GM20000 (cell line): ENCODE data around the gene FTCD.

Experiments used
- DNase-seq: peaks from one replicate; pipeline ENCODE4 v3.0.0; 2012; ENCODE audit warnings: low spot score
- TF ChIP-seq, protein P1 (sequence below): IDR thresholded peaks from 2 replicates; pipeline ENCODE4 v1.5.1; 2012; ENCODE audit warnings: mild to moderate bottlenecking, control low read depth; ENCODE audit errors: extremely low read depth, missing control alignments

FTCD gene

DNA sequence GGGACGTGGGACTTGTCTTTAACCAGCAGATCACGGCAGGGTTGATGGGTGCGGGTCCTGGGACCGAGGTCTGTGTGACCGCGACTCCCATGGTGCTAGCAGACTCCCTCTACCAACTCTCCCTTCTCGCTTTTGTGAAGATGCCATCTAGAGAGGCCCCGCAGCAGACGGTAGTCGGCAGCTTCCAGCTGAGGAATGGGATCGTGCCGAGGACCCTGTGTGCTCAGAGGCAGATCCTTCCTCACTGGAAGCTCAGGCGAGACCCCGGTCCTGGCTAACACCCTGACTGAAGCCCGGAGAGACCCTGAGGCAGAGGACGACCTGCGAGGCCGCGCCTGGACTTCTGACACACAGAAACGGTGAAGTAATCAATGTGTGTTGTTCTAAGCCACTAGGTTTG is 41.4 kb upstream of the FTCD start:
- no peak for DNase-seq

DNA sequence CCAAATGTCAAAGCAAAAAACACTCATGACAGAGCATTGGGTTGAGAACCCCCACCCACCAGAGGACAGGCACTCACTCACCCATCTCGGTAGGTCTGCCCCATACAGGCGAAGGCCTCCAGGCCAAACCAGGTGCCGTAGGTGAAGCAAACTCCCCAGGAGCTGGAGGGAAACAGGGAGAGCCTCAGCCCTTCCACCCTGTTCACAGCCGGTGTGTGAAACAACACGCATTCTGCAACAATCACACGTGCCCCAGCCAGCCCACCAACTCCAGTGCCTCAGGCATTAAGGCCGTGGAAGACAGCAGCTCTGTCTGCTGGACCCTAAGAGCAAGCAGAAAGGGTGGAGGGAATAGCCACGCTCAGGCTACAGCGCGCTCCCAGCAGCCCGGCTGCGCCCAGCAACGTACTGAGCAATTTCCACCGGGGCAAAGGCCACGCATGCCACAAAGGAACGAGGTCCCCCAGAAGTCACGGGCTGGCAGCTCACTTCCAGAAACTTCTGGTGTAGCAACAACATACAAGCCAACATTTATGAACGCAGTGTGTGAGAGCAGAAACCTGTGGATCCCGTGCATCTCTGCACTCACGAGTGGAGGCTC is 40.3 kb upstream of the FTCD start:
- TF ChIP-seq, protein P1, sequence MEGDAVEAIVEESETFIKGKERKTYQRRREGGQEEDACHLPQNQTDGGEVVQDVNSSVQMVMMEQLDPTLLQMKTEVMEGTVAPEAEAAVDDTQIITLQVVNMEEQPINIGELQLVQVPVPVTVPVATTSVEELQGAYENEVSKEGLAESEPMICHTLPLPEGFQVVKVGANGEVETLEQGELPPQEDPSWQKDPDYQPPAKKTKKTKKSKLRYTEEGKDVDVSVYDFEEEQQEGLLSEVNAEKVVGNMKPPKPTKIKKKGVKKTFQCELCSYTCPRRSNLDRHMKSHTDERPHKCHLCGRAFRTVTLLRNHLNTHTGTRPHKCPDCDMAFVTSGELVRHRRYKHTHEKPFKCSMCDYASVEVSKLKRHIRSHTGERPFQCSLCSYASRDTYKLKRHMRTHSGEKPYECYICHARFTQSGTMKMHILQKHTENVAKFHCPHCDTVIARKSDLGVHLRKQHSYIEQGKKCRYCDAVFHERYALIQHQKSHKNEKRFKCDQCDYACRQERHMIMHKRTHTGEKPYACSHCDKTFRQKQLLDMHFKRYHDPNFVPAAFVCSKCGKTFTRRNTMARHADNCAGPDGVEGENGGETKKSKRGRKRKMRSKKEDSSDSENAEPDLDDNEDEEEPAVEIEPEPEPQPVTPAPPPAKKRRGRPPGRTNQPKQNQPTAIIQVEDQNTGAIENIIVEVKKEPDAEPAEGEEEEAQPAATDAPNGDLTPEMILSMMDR = no peak

More for the DNA sequence above, 41.4 kb upstream of the FTCD start:
- TF ChIP-seq, protein P1 = no peak

DNA sequence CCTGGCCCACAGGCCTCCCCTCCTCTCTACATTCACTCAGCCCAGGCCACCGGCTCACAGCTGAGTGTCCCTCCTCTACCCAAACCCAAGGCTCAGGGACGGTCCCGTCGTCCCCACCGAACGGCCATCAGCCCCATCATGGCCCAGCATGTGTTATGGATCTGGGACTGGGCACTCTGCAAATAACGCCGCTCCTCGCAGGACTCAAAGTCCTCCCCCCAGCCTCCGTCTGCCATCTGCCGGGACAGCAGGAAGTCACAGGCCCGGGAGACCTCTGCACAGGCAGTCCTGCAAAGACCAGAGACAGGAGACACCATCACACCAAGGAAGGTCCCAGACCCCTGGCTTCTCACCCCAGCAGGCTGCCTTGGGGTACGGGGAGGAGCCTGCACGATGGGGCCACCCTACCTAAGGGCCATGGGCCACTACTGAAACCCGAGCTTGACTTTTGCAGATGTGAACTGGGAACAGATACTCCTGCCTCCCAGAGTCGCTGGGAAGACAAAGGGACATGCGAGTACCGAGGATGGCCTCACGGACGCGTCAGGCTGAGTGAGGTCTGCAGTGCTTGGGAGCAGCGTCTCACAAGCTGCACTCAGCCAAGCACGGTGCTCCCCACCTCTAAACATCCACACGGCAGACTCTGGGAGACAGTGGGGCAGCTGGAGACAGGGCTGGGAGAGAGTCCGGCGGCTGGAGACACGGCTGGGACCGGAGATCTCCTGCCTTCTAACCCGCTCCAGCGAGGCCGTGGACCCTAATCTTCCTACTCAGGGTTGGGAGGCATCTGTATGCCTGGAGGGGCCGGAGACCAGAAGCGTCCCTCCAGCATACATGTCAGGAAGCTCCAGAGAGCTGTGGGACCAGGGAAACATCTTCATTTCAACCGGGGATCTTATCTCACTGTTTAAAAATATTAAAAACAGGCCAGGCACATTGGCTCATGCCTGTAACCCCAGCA is 39.3 kb upstream of the FTCD start:
- DNase-seq = no peak
- TF ChIP-seq, protein P1 = no peak

More for the DNA sequence above, 40.3 kb upstream of the FTCD start:
- DNase-seq = no peak

DNA sequence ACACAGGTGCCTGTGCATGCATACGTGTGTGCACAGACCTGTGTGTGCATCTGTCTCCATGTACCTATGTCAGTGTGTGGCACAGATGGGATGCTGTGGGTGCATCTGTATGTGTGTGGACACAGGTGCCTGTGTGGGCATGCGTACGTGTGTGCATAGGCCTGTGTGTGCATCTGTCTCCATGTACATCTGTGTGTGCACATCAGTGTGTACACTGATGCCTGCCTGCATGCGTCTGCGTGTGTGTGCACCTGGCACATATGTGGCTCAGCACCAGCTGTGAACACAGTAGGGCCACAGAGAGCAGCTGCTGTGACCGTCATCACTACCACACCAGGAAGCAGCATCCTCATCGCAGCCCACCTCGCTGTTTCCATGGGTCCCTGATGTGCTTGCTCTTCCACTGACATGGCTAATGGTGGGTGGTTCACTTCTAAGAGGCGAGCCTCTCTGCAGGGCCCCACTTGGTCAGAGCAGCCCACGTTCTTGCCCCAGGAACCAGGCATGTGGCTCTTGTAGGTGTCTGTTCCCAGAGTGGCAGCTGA is 38.5 kb upstream of the FTCD start:
- TF ChIP-seq, protein P1 = no peak
- DNase-seq = no peak

DNA sequence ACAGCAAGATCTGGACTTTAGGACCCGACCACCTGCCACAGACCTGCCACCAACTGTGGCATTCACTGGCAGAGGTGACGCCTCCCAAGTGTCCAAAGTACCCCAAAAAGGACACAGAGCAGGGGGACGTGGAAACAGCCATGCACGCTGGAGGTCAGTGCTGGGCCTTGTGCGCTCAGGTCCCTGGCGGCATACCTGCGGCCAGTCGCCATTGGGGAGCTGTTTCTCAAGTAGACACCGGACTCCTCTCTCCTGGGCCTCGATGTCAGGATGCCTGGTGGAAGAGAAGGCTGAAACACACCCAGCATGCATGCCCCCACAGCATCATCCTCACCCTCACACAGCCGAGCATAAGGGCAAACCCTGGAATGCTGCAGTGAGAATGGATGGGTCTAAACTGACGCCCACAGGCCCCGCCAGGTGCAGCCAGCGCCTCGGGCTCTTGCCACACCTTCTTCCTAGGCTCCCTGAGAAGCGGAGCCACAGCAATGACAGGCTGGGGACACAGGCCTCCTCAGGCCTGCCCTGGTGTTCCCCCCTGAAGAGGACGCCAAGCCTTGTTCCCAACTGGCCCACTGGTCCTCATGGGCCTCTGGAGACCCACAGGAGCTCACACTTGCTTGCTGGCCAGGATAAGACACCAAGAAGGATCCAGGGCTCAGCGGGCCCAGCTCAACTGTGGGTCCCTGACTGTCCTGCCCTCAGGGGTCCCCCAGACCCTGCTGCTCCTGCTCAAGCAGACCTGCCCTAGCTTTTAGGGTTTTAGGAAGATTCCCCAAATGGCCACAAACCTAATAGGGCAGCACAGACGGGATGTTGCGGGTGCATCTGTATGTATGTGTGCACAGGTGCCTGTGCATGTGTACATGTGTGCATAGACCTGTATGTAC is 36.6 kb upstream of the FTCD start:
- TF ChIP-seq, protein P1 = no peak

DNA sequence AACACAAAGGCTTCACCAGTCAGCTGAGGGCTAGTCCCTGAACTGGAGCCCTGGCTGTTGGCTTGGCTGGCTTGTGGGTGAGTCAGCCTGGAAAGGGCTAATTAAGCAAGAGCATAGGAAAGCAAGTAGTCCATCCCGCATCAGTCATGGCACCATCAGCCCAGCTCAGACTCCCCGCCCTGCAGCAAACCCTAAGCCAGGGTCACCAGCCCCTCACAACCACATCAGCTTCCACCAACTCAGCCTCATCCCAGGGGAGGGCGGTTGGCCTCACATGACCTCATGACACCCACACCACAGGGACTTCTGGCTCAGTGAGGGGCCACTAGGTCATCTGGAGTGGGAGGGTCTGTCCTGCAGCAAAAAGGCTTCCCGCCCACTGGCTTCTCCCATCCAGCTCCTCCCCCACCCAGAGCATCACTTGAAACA is 35.9 kb upstream of the FTCD start:
- TF ChIP-seq, protein P1 = no peak
- DNase-seq = no peak

More for the DNA sequence above, 36.6 kb upstream of the FTCD start:
- no peak for DNase-seq
